NCI-H1694 (cell line): ENCODE measurements around the gene EVA1A.
"Not testable (repeated sequence)": the region's sequence is repeated elsewhere in the genome, so short reads cannot be mapped to it uniquely, and the experiment has no call there.

Experiments
- DNase-seq: peaks from one replicate; lab custom pipeline; 2025; lab: John Stamatoyannopoulos, UW

The EVA1A gene

GRCh38 chr2:75483878-75484277 lies 76.9 kb downstream of the EVA1A start:
- DNase-seq: no peak

GRCh38 chr2:75482398-75482797 lies 78.3 kb downstream of the EVA1A start:
- no peak for DNase-seq

- peak; percentile 9 for DNase-seq
Observed at GRCh38 chr2:75480971-75481836, 79.5 kb downstream of the EVA1A start.

- not testable (repeated sequence) for DNase-seq
Observed at GRCh38 chr2:75477696-75478095, 83.0 kb downstream of the EVA1A start.

GRCh38 chr2:75476761-75477160 lies 84.0 kb downstream of the EVA1A start:
- no peak for DNase-seq

- DNase-seq: no peak
Observed at GRCh38 chr2:75475976-75476375, 84.8 kb downstream of the EVA1A start.

GRCh38 chr2:75475049-75475448 lies 85.7 kb downstream of the EVA1A start:
- no peak for DNase-seq

- DNase-seq: no peak
Observed at GRCh38 chr2:75474115-75474514, 86.6 kb downstream of the EVA1A start.

GRCh38 chr2:75466708-75467311 lies 93.9 kb downstream of the EVA1A start:
- DNase-seq: peak; percentile 56

- DNase-seq: no peak
Observed at GRCh38 chr2:75465317-75465984, 95.3 kb downstream of the EVA1A start.

- DNase-seq: peak; percentile 16
Observed at GRCh38 chr2:75464348-75464946, 96.3 kb downstream of the EVA1A start.

GRCh38 chr2:75462721-75463120 lies 98.0 kb downstream of the EVA1A start:
- no peak for DNase-seq

GRCh38 chr2:75462206-75462605 lies 98.5 kb downstream of the EVA1A start:
- DNase-seq: no peak

GRCh38 chr2:75460630-75461029 lies 100.1 kb downstream of the EVA1A start:
- no peak for DNase-seq

- DNase-seq: no peak
Observed at GRCh38 chr2:75459565-75460310, 101.0 kb downstream of the EVA1A start.

- DNase-seq: no peak
Observed at GRCh38 chr2:75458201-75458600, 102.5 kb downstream of the EVA1A start.

- no peak for DNase-seq
Observed at GRCh38 chr2:75456825-75457224, 103.9 kb downstream of the EVA1A start.

- no peak for DNase-seq
Observed at GRCh38 chr2:75456111-75456510, 104.6 kb downstream of the EVA1A start.

- DNase-seq: no peak
Observed at GRCh38 chr2:75454241-75454620, 106.5 kb downstream of the EVA1A start.

GRCh38 chr2:75453384-75454240 lies 107.1 kb downstream of the EVA1A start:
- no peak for DNase-seq

- no peak for DNase-seq
Observed at GRCh38 chr2:75450068-75450467, 110.7 kb downstream of the EVA1A start.
